Measurements from ENCODE around the gene FLAD1. TPM values are rescaled to one million over a fixed set of nuclear protein-coding genes. Genes with fewer than 3 reads are reported as not detected.

Gene FLAD1
- polyA plus RNA-seq, 2 of the 4 experiments (the other 2 are of a cell fraction), result 34.1 to 43.5 TPM

DNA sequence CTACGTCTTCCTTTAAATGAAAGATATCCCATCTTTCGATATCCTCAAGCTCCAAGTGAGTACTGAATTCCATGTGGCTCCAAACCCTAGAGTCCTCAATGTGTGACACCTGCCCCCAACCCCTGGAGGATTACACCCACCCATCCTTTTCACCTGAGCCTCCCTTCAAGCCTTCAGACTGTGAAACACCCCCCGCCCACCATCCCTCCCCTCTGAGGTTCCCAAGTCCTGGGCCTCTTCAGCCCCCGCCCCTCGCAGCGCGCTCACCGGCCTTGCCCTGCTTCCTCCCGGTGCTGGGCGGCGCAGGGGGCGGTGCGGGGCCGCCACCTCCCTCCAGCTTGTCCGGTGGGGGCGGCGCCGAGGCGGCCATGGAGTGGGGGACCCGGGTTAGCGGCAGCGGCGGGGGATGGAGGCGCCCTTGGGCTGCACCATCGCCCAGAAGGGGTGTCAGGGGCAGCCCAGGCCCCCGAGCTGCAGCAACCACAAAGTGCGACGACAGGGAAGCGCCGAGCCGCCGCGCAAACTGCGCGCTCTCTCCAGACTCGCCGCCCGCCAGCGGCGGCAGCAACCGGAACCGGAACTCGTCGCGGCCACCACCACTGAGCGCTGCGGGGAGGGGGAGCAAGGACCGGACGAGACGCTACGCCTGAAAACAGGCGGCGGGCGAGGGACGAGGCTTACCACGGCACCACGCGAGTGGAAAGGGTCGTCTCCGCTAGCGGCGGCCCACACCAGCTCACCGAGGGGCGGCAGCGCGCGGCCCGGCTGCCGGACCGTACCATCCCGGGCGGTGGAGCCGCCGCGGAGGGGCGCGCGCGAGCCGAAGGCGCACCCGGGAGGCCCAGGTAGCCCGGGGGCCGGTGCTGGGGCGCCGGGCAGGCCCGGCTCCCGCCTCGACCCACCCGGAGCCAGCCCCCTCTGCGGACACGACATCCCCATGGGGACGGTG, 21.7 kb upstream of the FLAD1 start, which contains the start of gene PYGO2 (continued):
- TF ChIP-seq, protein P1, sequence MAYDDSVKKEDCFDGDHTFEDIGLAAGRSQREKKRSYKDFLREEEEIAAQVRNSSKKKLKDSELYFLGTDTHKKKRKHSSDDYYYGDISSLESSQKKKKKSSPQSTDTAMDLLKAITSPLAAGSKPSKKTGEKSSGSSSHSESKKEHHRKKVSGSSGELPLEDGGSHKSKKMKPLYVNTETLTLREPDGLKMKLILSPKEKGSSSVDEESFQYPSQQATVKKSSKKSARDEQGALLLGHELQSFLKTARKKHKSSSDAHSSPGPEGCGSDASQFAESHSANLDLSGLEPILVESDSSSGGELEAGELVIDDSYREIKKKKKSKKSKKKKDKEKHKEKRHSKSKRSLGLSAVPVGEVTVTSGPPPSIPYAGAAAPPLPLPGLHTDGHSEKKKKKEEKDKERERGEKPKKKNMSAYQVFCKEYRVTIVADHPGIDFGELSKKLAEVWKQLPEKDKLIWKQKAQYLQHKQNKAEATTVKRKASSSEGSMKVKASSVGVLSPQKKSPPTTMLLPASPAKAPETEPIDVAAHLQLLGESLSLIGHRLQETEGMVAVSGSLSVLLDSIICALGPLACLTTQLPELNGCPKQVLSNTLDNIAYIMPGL (CRISPR knock-in tag; IDR thresholded peaks at IDR 0.05; ENCODE audit: borderline replicate concordance), result no peak; the same call in 1 of the 2 replicates
- TF ChIP-seq SMC3 (IDR thresholded peaks at IDR 0.05), result peak; percentile 79
- TF ChIP-seq JUN (IDR thresholded peaks at IDR 0.05), result peak; percentile 69 to 98; a peak in 4 of 5 replicates
- TF ChIP-seq GATA3 (IDR thresholded peaks at IDR 0.05; ENCODE audit: borderline replicate concordance), result peak; percentile 46; the same call in 1 of the 2 replicates
- TF ChIP-seq HOXB5 (CRISPR knock-in tag; IDR thresholded peaks at IDR 0.05), result peak; percentile 69; the same call in 1 of the 2 replicates
- TF ChIP-seq, protein P2, sequence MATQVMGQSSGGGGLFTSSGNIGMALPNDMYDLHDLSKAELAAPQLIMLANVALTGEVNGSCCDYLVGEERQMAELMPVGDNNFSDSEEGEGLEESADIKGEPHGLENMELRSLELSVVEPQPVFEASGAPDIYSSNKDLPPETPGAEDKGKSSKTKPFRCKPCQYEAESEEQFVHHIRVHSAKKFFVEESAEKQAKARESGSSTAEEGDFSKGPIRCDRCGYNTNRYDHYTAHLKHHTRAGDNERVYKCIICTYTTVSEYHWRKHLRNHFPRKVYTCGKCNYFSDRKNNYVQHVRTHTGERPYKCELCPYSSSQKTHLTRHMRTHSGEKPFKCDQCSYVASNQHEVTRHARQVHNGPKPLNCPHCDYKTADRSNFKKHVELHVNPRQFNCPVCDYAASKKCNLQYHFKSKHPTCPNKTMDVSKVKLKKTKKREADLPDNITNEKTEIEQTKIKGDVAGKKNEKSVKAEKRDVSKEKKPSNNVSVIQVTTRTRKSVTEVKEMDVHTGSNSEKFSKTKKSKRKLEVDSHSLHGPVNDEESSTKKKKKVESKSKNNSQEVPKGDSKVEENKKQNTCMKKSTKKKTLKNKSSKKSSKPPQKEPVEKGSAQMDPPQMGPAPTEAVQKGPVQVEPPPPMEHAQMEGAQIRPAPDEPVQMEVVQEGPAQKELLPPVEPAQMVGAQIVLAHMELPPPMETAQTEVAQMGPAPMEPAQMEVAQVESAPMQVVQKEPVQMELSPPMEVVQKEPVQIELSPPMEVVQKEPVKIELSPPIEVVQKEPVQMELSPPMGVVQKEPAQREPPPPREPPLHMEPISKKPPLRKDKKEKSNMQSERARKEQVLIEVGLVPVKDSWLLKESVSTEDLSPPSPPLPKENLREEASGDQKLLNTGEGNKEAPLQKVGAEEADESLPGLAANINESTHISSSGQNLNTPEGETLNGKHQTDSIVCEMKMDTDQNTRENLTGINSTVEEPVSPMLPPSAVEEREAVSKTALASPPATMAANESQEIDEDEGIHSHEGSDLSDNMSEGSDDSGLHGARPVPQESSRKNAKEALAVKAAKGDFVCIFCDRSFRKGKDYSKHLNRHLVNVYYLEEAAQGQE (IDR thresholded peaks at IDR 0.05), result no peak; the same call in 1 of the 2 replicates
- peak; percentile 56; the same call in 1 of the 2 replicates for TF ChIP-seq BHLHE40 (IDR thresholded peaks at IDR 0.05; ENCODE audit: low read depth, low read length)
- peak; percentile 66 for TF ChIP-seq POLR2A (IDR thresholded peaks at IDR 0.05; ENCODE audit: low read length)
- no peak for TF ChIP-seq ZC3H11A (IDR thresholded peaks at IDR 0.05)
- 0 out of 2 replicates have a peak, but pooled peaks have one; percentile 83 for TF ChIP-seq MAZ (IDR thresholded peaks at IDR 0.05; ENCODE audit: borderline replicate concordance, low read depth, low read length)
- peak; percentile 45; the same call in 1 of the 2 replicates for TF ChIP-seq EHF (CRISPR knock-in tag; IDR thresholded peaks at IDR 0.05)
- no peak for TF ChIP-seq HEYL (CRISPR knock-in tag; IDR thresholded peaks at IDR 0.05)
- peak; percentile 72 for TF ChIP-seq TFCP2L1 (CRISPR knock-in tag; IDR thresholded peaks at IDR 0.05)
- no peak for TF ChIP-seq NPAS2 (CRISPR knock-in tag; IDR thresholded peaks at IDR 0.05; ENCODE audit: borderline replicate concordance)
- no peak for TF ChIP-seq ZSCAN20 (CRISPR knock-in tag; IDR thresholded peaks at IDR 0.05)
- peak; percentile 63; the same call in 1 of the 2 replicates for TF ChIP-seq FOSB (CRISPR knock-in tag; IDR thresholded peaks at IDR 0.05)
- TF ChIP-seq RFX5 (IDR thresholded peaks at IDR 0.05), result 0 out of 2 replicates have a peak, but pooled peaks have one; percentile 26
- TF ChIP-seq, protein P3, sequence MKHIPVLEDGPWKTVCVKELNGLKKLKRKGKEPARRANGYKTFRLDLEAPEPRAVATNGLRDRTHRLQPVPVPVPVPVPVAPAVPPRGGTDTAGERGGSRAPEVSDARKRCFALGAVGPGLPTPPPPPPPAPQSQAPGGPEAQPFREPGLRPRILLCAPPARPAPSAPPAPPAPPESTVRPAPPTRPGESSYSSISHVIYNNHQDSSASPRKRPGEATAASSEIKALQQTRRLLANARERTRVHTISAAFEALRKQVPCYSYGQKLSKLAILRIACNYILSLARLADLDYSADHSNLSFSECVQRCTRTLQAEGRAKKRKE (CRISPR knock-in tag; IDR thresholded peaks at IDR 0.05; ENCODE audit: low read depth), result peak; percentile 64; the same call in 1 of the 2 replicates
- TF ChIP-seq NFE2L2 (conservative IDR thresholded peaks at IDR 0.05; ENCODE audit: low read length), result no peak
- TF ChIP-seq FOSL2 (IDR thresholded peaks at IDR 0.05), result no peak
- TF ChIP-seq FOSL2 (CRISPR knock-in tag; IDR thresholded peaks at IDR 0.05), result peak; percentile 30
- no peak for TF ChIP-seq SREBF2 (IDR thresholded peaks at IDR 0.05)
- no peak for TF ChIP-seq ESRRA (IDR thresholded peaks at IDR 0.05; ENCODE audit: borderline replicate concordance, low read length)
- TF ChIP-seq MAFK (IDR thresholded peaks at IDR 0.05; ENCODE audit: partially characterized antibody), result no peak
- no peak for TF ChIP-seq CHD2 (IDR thresholded peaks at IDR 0.05; ENCODE audit: low read length, partially characterized antibody)
- no peak for TF ChIP-seq KDM1A (IDR thresholded peaks at IDR 0.05; ENCODE audit: low read depth)
